CD14-positive monocyte (primary cell): ENCODE measurements around the gene CA7. TPM values are rescaled to one million over a fixed set of nuclear protein-coding genes. Genes with fewer than 3 reads are reported as not detected.
A peak's percentile ranks its signal among the peaks of the same experiment; 100 is the strongest.

ENCODE experiments used
- DNase-seq, 3 donors: peaks; one replicate each; pipeline ENCODE4 v3.0.0-alpha.2; 2011 to 2022
- H2AFZ ChIP-seq: 2 replicates; pipeline ENCODE4 v1.6.0; 2012; ENCODE audit warnings: mild to moderate bottlenecking, low read depth, low read length, inconsistent platforms; ENCODE audit not compliant: insufficient read depth, poor library complexity, severe bottlenecking
- H3K27ac ChIP-seq, 2 donors: 1 replicate in 1 of 2; 2 replicates in 1 of 2; pipeline ENCODE4 v1.5.1; 2012 to 2013; ENCODE audit warnings: low read length in 2 of 2, control low read depth in 1 of 2, inconsistent platforms in 1 of 2, low read depth in 1 of 2, mild to moderate bottlenecking in 1 of 2
- H3K27me3 ChIP-seq, 2 donors: one replicate each; pipeline versions ENCODE4 v1.6.0 to v1.6.1; 2011 to 2013; ENCODE audit warnings: low read length in 2 of 2; ENCODE audit not compliant: control insufficient read depth in 2 of 2, insufficient read depth in 2 of 2
- H3K36me3 ChIP-seq, 2 donors: replicated peaks in 1 of 2; 1 replicate in 1 of 2; 2 replicates in 1 of 2; pipeline versions ENCODE4 v1.5.1 to v1.6.1; 2012 to 2013; ENCODE audit warnings: low read length in 2 of 2, control low read depth in 1 of 2, inconsistent platforms in 1 of 2, mild to moderate bottlenecking in 1 of 2; ENCODE audit not compliant: insufficient read depth in 2 of 2, control insufficient read depth in 1 of 2
- H3K4me1 ChIP-seq, 2 donors: 1 replicate in 1 of 2; 2 replicates in 1 of 2; pipeline versions ENCODE4 v1.5.1 to v1.6.1; 2012 to 2013; ENCODE audit warnings: low read length in 2 of 2, control low read depth in 1 of 2, inconsistent platforms in 1 of 2, mild to moderate bottlenecking in 1 of 2, moderate library complexity in 1 of 2; ENCODE audit not compliant: insufficient read depth in 2 of 2, control insufficient read depth in 1 of 2
- H3K4me2 ChIP-seq: replicated peaks from 2 replicates; pipeline ENCODE3; 2012; ENCODE audit warnings: low read length, moderate library complexity, mild to moderate bottlenecking; ENCODE audit not compliant: poor library complexity, severe bottlenecking; ENCODE audit errors: extremely low read depth
- H3K4me3 ChIP-seq, 3 experiments: fragments of 200-600 bp in 1 of 3; sonication (generic) in 1 of 3; replicated peaks in 1 of 3; 1 replicate in 2 of 3; 2 replicates in 1 of 3; pipeline ENCODE4 v1.5.1; 2011 to 2013; ENCODE audit warnings: low read length in 3 of 3, mild to moderate bottlenecking in 3 of 3, control low read depth in 2 of 3, low read depth in 2 of 3, inconsistent platforms in 1 of 3, moderate library complexity in 1 of 3
- H3K79me2 ChIP-seq: 2 replicates; pipeline ENCODE4 v1.6.0; 2012; ENCODE audit warnings: mild to moderate bottlenecking, control low read depth, inconsistent platforms, low read length, moderate library complexity; ENCODE audit not compliant: insufficient read depth
- H3K9ac ChIP-seq: 2 replicates; pipeline ENCODE4 v1.6.0; 2017; ENCODE audit warnings: low read length, mild to moderate bottlenecking; ENCODE audit not compliant: insufficient read depth, poor library complexity, severe bottlenecking
- H3K9me3 ChIP-seq, 2 donors: replicated peaks in 1 of 2; 1 replicate in 1 of 2; 2 replicates in 1 of 2; pipeline versions ENCODE4 v1.5.1 to v1.6.1; 2012 to 2013; ENCODE audit warnings: low read length in 2 of 2, control low read depth in 1 of 2; ENCODE audit not compliant: control insufficient read depth in 1 of 2, insufficient read depth in 1 of 2
- H4K20me1 ChIP-seq: 2 replicates; pipeline ENCODE4 v1.6.0; 2012; ENCODE audit warnings: mild to moderate bottlenecking, low read length, control low read depth, moderate library complexity; ENCODE audit not compliant: insufficient read depth
- H3K27ac Mint-ChIP-seq, 7 donors: one replicate each; pipeline ENCODE4 v1.8.0; 2020; ENCODE audit warnings: mild to moderate bottlenecking in 7 of 7, mixed read lengths in 7 of 7, moderate library complexity in 6 of 7, inconsistent platforms in 2 of 7
- H3K27me3 Mint-ChIP-seq, 3 donors: one replicate each; pipeline ENCODE4 v1.8.0; 2021 to 2022; ENCODE audit warnings: low read depth in 3 of 3, mild to moderate bottlenecking in 3 of 3, mixed read lengths in 3 of 3, moderate library complexity in 3 of 3, inconsistent platforms in 1 of 3
- H3K36me3 Mint-ChIP-seq, 2 donors: one replicate each; pipeline ENCODE4 v1.8.0; 2020; ENCODE audit warnings: mixed read lengths in 2 of 2, inconsistent platforms in 1 of 2, mild to moderate bottlenecking in 1 of 2
- H3K4me1 Mint-ChIP-seq: one replicate; pipeline ENCODE4 v1.8.0; 2020; ENCODE audit warnings: mild to moderate bottlenecking, mixed read lengths
- H3K4me3 Mint-ChIP-seq, 2 donors: one replicate each; pipeline ENCODE4 v1.8.0; 2020; ENCODE audit warnings: mild to moderate bottlenecking in 2 of 2, mixed read lengths in 2 of 2, moderate library complexity in 1 of 2
- H3K9me3 Mint-ChIP-seq, 7 donors: one replicate each; pipeline ENCODE4 v1.8.0; 2020 to 2022; ENCODE audit warnings: mixed read lengths in 7 of 7, mild to moderate bottlenecking in 6 of 7, moderate library complexity in 6 of 7, inconsistent platforms in 2 of 7
- CTCF ChIP-seq: fragments of 200-600 bp; IDR thresholded peaks from one replicate; pipeline ENCODE4 v1.8.0; 2022; ENCODE audit warnings: antibody characterized with exemption, mild to moderate bottlenecking
- WGBS: methylation state at CpG from one replicate; pipeline ENCODE4 v1.1.5; 2013; ENCODE audit warnings: missing lambda C conversion rate; ENCODE audit not compliant: insufficient coverage; 5-methylcytosine and 5-hydroxymethylcytosine counted together
- intact Hi-C, 2 donors: fragments of 100-400 bp; cut with micrococcal nuclease; formaldehyde crosslinking; loops; one replicate each; pipeline versions ENCODE4 v1.15.0 to v1.15.1; 2023
- polyA plus RNA-seq, 3 donors: library from polyadenylated mRNA; depleted of rRNA in 1 of 3; unstranded in 2 of 3; stranded (reverse) in 1 of 3; fragments of 300-500 nt in 2 of 3; fragments of >200 nt in 1 of 3; fragmentation: Illumina TruSeq in 2 of 3; gene quantifications; 1 replicate in 2 of 3; 2 replicates in 1 of 3; pipeline ENCODE4 v1.2.3, GENCODE V29; 2012 to 2021

CA7 gene
- polyA plus RNA-seq, 3 donors, result not detected

- Histone ChIP-seq H3K27me3 (peaks cover 22 to 55% of the 10 kb centered on the region in 2 donors), H3K4me1 (peaks cover 6 to 10% of the 10 kb centered on the region in 2 donors), H3K9me3 (peaks cover 0 to 14% of the 10 kb centered on the region in 2 donors), H3K4me3 (peak overlapping the region in 1 of 3 experiments; percentile 40), H3K36me3 (no peaks in the 10 kb centered on the region), H3K9ac (no peak overlapping the region), H3K79me2 (no peaks in the 10 kb centered on the region), H2AFZ (peak overlapping the region; percentile 59), H3K27ac (no peak overlapping the region), H3K4me2 (peak overlapping the region; percentile 58), H4K20me1 (no peaks in the 10 kb centered on the region)
- intact Hi-C loops, result no loop called here
- Mint-ChIP-seq H3K27ac (peak overlapping the region in 1 of 7 donors; percentile 69), H3K27me3 (peaks cover 53 to 70% (median 58%) of the 10 kb centered on the region in 3 donors), H3K4me3 (peak overlapping the region in 1 of 2 donors; percentile 84), H3K36me3 (peaks cover 0 to 9% of the 10 kb centered on the region in 2 donors), H3K9me3 (peaks cover 0 to 11% (median 3%) of the 10 kb centered on the region in 7 donors), H3K4me1 (peaks cover 12% of the 10 kb centered on the region)
- 20% methylated on average over 10 of the region's 14 CpGs for WGBS
- no peak for TF ChIP-seq CTCF
- no peak for DNase-seq
Observed at GRCh38 chr16:66844009-66844341, 239 bp upstream of the CA7 start.

- Histone ChIP-seq H3K27ac (no peak overlapping the region), H3K27me3 (peaks cover 22 to 52% of the 10 kb centered on the region in 2 donors), H2AFZ (peak overlapping the region; percentile 59), H3K9ac (no peak overlapping the region), H4K20me1 (no peaks in the 10 kb centered on the region), H3K79me2 (no peaks in the 10 kb centered on the region), H3K4me2 (peak overlapping the region; percentile 58), H3K4me1 (peaks cover 6 to 10% of the 10 kb centered on the region in 2 donors), H3K36me3 (no peaks in the 10 kb centered on the region), H3K9me3 (peaks cover 0 to 14% of the 10 kb centered on the region in 2 donors), H3K4me3 (peak overlapping the region in 1 of 3 experiments; percentile 40)
- DNase-seq, result no peak
- TF ChIP-seq CTCF, result no peak
- H3K36me3 Mint-ChIP-seq, result peaks cover 0 to 9% of the 10 kb centered on the region in 2 donors
- peaks cover 13% of the 10 kb centered on the region for H3K4me1 Mint-ChIP-seq
- intact Hi-C loops, result no loop called here
- peaks cover 0 to 11% (median 3%) of the 10 kb centered on the region in 7 donors for H3K9me3 Mint-ChIP-seq
- H3K27me3 Mint-ChIP-seq, result peaks cover 56 to 76% (median 60%) of the 10 kb centered on the region in 3 donors
- H3K4me3 Mint-ChIP-seq, result peak overlapping the region in 1 of 2 donors; percentile 80
- no peak overlapping the region for H3K27ac Mint-ChIP-seq
- 6% methylated on average over 8 of the region's 10 CpGs for WGBS
Observed at GRCh38 chr16:66845080-66845410, 831 bp downstream of the CA7 start.
